ENCODE data around the gene BNIP1. TPM values are rescaled to one million over a fixed set of nuclear protein-coding genes. Genes with fewer than 3 reads are reported as not detected.

BNIP1 gene
- total RNA-seq, 3 donors from 2014 or later = 31.1 to 33.4 (median 31.7) TPM

- peaks cover 2% of the 10 kb centered on the region for H3K27me3 Mint-ChIP-seq (ENCODE audit: low read depth)
- H3K36me3 Mint-ChIP-seq (ENCODE audit: insufficient read depth) = no peaks in the 10 kb centered on the region
- H3K4me1 Mint-ChIP-seq (ENCODE audit: low read depth) = no peaks in the 10 kb centered on the region
- H3K9me3 Mint-ChIP-seq = no peaks in the 10 kb centered on the region
- no peak for ATAC-seq
- no peak for DNase-seq
- H3K4me3 Mint-ChIP-seq = no peak overlapping the region
These were observed 46.7 kb downstream of the BNIP1 start for GRCh38 chr5:173191015-173191414.

- no peak for DNase-seq
- no peaks in the 10 kb centered on the region for H3K9me3 Mint-ChIP-seq
- peaks cover 2% of the 10 kb centered on the region for H3K27me3 Mint-ChIP-seq (ENCODE audit: low read depth)
- no peak overlapping the region for H3K4me3 Mint-ChIP-seq
- H3K36me3 Mint-ChIP-seq (ENCODE audit: insufficient read depth) = no peaks in the 10 kb centered on the region
- ATAC-seq = no peak
- no peaks in the 10 kb centered on the region for H3K4me1 Mint-ChIP-seq (ENCODE audit: low read depth)
These were observed 47.2 kb downstream of the BNIP1 start for GRCh38 chr5:173191561-173191960.

- H3K36me3 Mint-ChIP-seq (ENCODE audit: insufficient read depth) = no peaks in the 10 kb centered on the region
- H3K9me3 Mint-ChIP-seq = no peaks in the 10 kb centered on the region
- H3K4me1 Mint-ChIP-seq (ENCODE audit: low read depth) = no peaks in the 10 kb centered on the region
- DNase-seq (no peak), ATAC-seq (no peak)
- H3K27me3 Mint-ChIP-seq (ENCODE audit: low read depth) = peaks cover 4% of the 10 kb centered on the region
- H3K4me3 Mint-ChIP-seq = no peak overlapping the region
These were observed 48.2 kb downstream of the BNIP1 start for GRCh38 chr5:173192561-173192960.

GRCh38 chr5:173196133-173196952 is 52.0 kb downstream of the BNIP1 start:
- DNase-seq (no peak), ATAC-seq (no peak)
- Mint-ChIP-seq H3K9me3 (peaks cover 5% of the 10 kb centered on the region), H3K4me3 (no peak overlapping the region), H3K27me3 (ENCODE audit: low read depth) (peaks cover 16% of the 10 kb centered on the region), H3K4me1 (ENCODE audit: low read depth) (no peaks in the 10 kb centered on the region), H3K36me3 (ENCODE audit: insufficient read depth) (peaks cover 4% of the 10 kb centered on the region)

- Mint-ChIP-seq H3K4me3 (no peak overlapping the region), H3K36me3 (ENCODE audit: insufficient read depth) (peaks cover 4% of the 10 kb centered on the region), H3K9me3 (peaks cover 5% of the 10 kb centered on the region), H3K27me3 (ENCODE audit: low read depth) (peaks cover 23% of the 10 kb centered on the region), H3K4me1 (ENCODE audit: low read depth) (no peaks in the 10 kb centered on the region)
- DNase-seq = no peak
- ATAC-seq = no peak
These were observed 53.1 kb downstream of the BNIP1 start for GRCh38 chr5:173197375-173197891.

- Mint-ChIP-seq H3K4me1 (ENCODE audit: low read depth) (no peaks in the 10 kb centered on the region), H3K27me3 (ENCODE audit: low read depth) (peaks cover 28% of the 10 kb centered on the region), H3K36me3 (ENCODE audit: insufficient read depth) (peaks cover 4% of the 10 kb centered on the region), H3K9me3 (peaks cover 5% of the 10 kb centered on the region), H3K4me3 (no peak overlapping the region)
- ATAC-seq (no peak), DNase-seq (no peak)
These were observed 53.7 kb downstream of the BNIP1 start for GRCh38 chr5:173198049-173198448.

GRCh38 chr5:173200356-173200755 is 56.0 kb downstream of the BNIP1 start:
- peaks cover 38% of the 10 kb centered on the region for H3K27me3 Mint-ChIP-seq (ENCODE audit: low read depth)
- peaks cover 4% of the 10 kb centered on the region for H3K36me3 Mint-ChIP-seq (ENCODE audit: insufficient read depth)
- DNase-seq (no peak), ATAC-seq (no peak)
- H3K4me1 Mint-ChIP-seq (ENCODE audit: low read depth) = no peaks in the 10 kb centered on the region
- peaks cover 5% of the 10 kb centered on the region for H3K9me3 Mint-ChIP-seq
- no peak overlapping the region for H3K4me3 Mint-ChIP-seq

GRCh38 chr5:173201636-173202265 is 57.4 kb downstream of the BNIP1 start:
- H3K9me3 Mint-ChIP-seq = peaks cover 5% of the 10 kb centered on the region
- no peaks in the 10 kb centered on the region for H3K4me1 Mint-ChIP-seq (ENCODE audit: low read depth)
- no peak overlapping the region for H3K4me3 Mint-ChIP-seq
- H3K27me3 Mint-ChIP-seq (ENCODE audit: low read depth) = peaks cover 46% of the 10 kb centered on the region
- ATAC-seq (no peak), DNase-seq (no peak)
- H3K36me3 Mint-ChIP-seq (ENCODE audit: insufficient read depth) = peaks cover 4% of the 10 kb centered on the region

GRCh38 chr5:173202266-173202875 is 58.0 kb downstream of the BNIP1 start:
- DNase-seq = no peak
- ATAC-seq = no peak
- Mint-ChIP-seq H3K27me3 (ENCODE audit: low read depth) (peaks cover 50% of the 10 kb centered on the region), H3K4me1 (ENCODE audit: low read depth) (no peaks in the 10 kb centered on the region), H3K36me3 (ENCODE audit: insufficient read depth) (peaks cover 4% of the 10 kb centered on the region), H3K4me3 (no peak overlapping the region), H3K9me3 (peaks cover 5% of the 10 kb centered on the region)

- Mint-ChIP-seq H3K4me3 (no peak overlapping the region), H3K27me3 (ENCODE audit: low read depth) (peaks cover 58% of the 10 kb centered on the region), H3K36me3 (ENCODE audit: insufficient read depth) (peaks cover 2% of the 10 kb centered on the region), H3K4me1 (ENCODE audit: low read depth) (no peaks in the 10 kb centered on the region), H3K9me3 (peaks cover 3% of the 10 kb centered on the region)
- ATAC-seq (no peak), DNase-seq (no peak)
These were observed 60.1 kb downstream of the BNIP1 start for GRCh38 chr5:173204185-173204979.

GRCh38 chr5:173205916-173206315 is 61.6 kb downstream of the BNIP1 start:
- no peaks in the 10 kb centered on the region for H3K9me3 Mint-ChIP-seq
- no peaks in the 10 kb centered on the region for H3K36me3 Mint-ChIP-seq (ENCODE audit: insufficient read depth)
- ATAC-seq (no peak), DNase-seq (no peak)
- H3K4me1 Mint-ChIP-seq (ENCODE audit: low read depth) = no peaks in the 10 kb centered on the region
- no peak overlapping the region for H3K4me3 Mint-ChIP-seq
- peaks cover 60% of the 10 kb centered on the region for H3K27me3 Mint-ChIP-seq (ENCODE audit: low read depth)

- H3K9me3 Mint-ChIP-seq = peaks cover 4% of the 10 kb centered on the region
- H3K27me3 Mint-ChIP-seq (ENCODE audit: low read depth) = peaks cover 46% of the 10 kb centered on the region
- no peak overlapping the region for H3K4me3 Mint-ChIP-seq
- H3K4me1 Mint-ChIP-seq (ENCODE audit: low read depth) = no peaks in the 10 kb centered on the region
- DNase-seq = no peak
- ATAC-seq = no peak
- H3K36me3 Mint-ChIP-seq (ENCODE audit: insufficient read depth) = no peaks in the 10 kb centered on the region
These were observed 64.0 kb downstream of the BNIP1 start for GRCh38 chr5:173208296-173208695.

- H3K27me3 Mint-ChIP-seq (ENCODE audit: low read depth) = peaks cover 31% of the 10 kb centered on the region
- no peaks in the 10 kb centered on the region for H3K36me3 Mint-ChIP-seq (ENCODE audit: insufficient read depth)
- peaks cover 4% of the 10 kb centered on the region for H3K9me3 Mint-ChIP-seq
- H3K4me3 Mint-ChIP-seq = no peak overlapping the region
- ATAC-seq (no peak), DNase-seq (no peak)
- H3K4me1 Mint-ChIP-seq (ENCODE audit: low read depth) = no peaks in the 10 kb centered on the region
These were observed 66.5 kb downstream of the BNIP1 start for GRCh38 chr5:173210877-173211276.

GRCh38 chr5:173211284-173211683 is 67.0 kb downstream of the BNIP1 start:
- DNase-seq (no peak), ATAC-seq (no peak)
- Mint-ChIP-seq H3K4me1 (ENCODE audit: low read depth) (no peaks in the 10 kb centered on the region), H3K4me3 (no peak overlapping the region), H3K9me3 (peaks cover 4% of the 10 kb centered on the region), H3K27me3 (ENCODE audit: low read depth) (peaks cover 34% of the 10 kb centered on the region), H3K36me3 (ENCODE audit: insufficient read depth) (no peaks in the 10 kb centered on the region)
